Stimulated activated CD4-positive, alpha-beta T cell treated with anti-CD3 and anti-CD28 coated beads, Interleukin-15, amount 100 ng/mL, for 48 hours (primary cell): ENCODE measurements around the gene DCLK1.
"Not testable (repeated sequence)": the region's sequence is repeated elsewhere in the genome, so short reads cannot be mapped to it uniquely, and the experiment has no call there.

Experiments used
- DNase-seq, 2 donors: peaks; one replicate each; pipeline ENCODE4 v3.0.0-alpha.2; 2020; ENCODE audit warnings: low read depth in 2 of 2

The DCLK1 gene

GRCh38 chr13:36084131-36084530 is 47.1 kb downstream of the DCLK1 start:
- no peak for DNase-seq

DNA sequence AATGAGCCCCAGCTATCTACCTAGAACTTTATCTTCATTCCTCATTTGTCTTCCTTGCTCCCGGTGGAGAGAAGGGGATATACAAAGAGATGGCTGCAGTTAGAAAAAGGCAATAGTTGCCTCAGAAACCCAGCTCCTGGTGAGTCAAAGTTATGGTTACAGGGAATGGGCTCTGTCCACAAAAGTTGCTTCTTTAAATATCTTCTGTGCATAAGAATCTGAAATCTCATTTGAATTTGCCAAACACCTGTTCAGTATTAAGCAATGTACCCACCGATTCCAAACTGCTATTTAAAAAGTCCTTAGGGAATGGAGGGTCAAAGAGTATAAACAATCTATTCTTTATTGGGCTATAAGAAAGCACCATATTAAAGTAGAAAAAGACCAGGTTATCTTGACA is 48.4 kb downstream of the DCLK1 start:
- no peak for DNase-seq

GRCh38 chr13:36082396-36082795 is 48.8 kb downstream of the DCLK1 start:
- DNase-seq: no peak

- no peak for DNase-seq
Measured at GRCh38 chr13:36076211-36076610, 55.0 kb downstream of the DCLK1 start.

DNA sequence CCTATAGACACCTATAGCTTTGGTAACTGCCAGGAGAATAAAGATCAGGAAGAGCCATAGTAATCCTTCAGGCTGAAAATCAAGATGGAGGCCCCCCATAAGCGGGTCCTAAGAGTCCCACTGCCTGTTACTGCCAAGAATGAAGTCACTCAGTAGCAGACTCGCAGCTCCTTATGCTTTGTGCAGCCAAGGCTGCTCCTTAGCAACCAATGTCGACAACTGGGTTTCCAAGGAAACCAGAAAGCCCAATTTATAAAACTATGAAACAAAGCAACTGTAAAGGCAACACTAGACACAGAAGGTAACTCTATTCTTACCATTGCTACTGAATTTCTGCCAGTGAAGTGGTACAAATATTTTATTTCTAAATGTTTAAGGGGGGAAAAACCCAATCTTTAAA is 56.5 kb downstream of the DCLK1 start:
- DNase-seq: no peak

- DNase-seq: no peak
Measured at GRCh38 chr13:36072152-36072935, 58.8 kb downstream of the DCLK1 start.

GRCh38 chr13:36070504-36071192 is 60.5 kb downstream of the DCLK1 start:
- not testable (repeated sequence) for DNase-seq

- no peak for DNase-seq
Measured at GRCh38 chr13:36069881-36070366, 61.3 kb downstream of the DCLK1 start.

- DNase-seq: no peak
Measured at GRCh38 chr13:36068991-36069390, 62.2 kb downstream of the DCLK1 start.

DNA sequence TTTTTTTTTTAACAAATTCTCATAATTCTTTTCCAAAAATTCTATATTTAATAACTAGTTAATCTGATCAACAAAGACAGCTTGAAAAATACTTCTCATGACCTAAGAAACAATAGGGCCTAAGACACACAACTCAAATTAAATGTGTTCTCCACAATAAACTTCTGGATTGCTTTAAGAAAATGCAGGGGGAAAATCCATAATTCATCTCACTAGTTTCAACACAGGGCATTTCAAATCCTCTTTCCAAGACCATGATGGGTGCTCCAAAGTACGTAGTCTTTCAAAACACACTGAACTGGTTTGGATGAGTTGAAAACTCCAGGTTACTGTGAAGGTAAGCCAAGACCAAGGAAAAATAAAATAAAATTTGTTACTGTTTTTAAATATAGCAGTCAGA is 62.6 kb downstream of the DCLK1 start:
- no peak for DNase-seq

DNA sequence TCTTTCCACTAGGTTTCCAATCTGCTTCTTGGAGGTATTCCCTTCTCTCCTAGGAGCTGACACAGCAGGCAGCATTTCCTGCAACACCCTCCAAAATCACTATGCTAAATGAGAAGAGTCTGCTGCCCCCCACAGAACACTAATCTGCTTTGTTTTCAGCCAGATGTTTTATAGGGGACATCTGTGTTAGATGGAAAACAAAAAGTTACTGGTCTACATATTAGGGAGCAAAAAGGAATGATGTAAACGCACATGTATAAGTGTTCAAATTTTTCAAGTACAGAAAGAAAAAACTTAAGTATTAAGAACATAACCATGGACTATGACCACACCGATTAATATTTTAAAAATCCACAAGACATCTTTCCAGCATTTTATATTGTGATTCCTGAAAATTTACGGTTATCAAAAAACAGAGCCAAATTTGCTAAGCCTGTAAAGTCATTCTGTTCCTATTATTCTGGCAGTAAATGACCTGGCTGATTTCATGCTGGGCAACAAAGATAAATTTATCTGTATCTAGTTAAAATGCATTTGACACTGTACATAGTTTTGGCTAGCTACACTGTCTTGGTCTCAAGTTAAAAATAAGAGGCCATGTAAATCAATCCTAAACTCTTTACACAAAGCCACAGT is 63.3 kb downstream of the DCLK1 start:
- DNase-seq: no peak

DNA sequence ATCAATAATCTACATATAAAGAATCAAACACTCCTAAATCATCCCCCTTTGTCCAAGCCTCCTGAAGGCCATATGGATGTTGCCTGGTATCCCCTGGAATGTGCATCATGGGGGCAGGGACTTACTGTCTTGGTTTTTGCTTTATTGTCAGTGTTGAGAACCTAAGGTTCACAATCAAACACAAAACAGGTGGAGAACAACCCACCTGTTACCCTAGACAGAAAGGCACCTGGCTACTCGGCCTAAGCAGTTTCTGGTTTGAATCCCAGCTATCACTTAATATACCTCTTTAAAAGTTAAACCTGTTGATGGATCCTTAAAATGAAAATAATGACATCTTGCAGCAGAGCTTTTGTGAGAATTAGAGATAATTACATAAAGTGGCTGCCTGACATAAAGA is 68.9 kb downstream of the DCLK1 start:
- no peak for DNase-seq

DNA sequence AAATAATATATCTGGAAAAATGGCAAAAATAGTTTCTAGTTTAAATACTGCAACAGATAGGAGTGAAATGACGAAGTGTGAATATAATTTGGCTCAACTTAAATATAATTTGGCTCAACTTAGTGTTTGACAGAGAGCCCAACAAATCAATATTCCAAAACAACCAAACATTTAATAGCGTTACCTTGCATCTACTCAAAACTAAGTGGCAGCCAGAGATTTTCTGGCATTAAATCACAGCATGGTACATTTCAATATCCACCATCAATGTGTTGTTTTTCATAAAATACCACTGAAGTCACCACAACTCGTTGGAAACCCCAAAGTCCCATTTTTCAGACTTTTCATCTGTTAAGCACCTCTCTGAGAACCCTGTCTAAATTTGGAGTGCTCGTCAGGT is 69.6 kb downstream of the DCLK1 start:
- DNase-seq: no peak

GRCh38 chr13:36061054-36061453 is 70.1 kb downstream of the DCLK1 start:
- DNase-seq: no peak

DNA sequence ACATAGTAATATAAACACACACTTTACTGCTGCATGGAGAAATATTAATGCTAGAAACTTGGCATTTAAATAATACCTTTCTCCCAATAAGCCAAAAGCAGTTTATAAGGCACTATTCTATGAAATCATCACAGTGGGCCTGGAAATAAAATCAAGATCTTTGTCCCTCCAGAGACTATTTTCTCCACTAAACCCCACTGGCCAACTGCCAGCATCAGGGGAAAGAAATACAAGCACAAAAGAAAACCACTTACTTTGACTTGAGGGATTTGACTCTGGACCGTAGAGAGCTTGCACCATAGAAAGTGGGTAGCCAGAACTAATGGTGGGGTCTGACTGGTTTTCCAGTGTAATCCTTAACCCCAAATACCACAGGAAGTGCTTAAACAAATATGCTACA is 71.9 kb downstream of the DCLK1 start:
- DNase-seq: no peak

DNA sequence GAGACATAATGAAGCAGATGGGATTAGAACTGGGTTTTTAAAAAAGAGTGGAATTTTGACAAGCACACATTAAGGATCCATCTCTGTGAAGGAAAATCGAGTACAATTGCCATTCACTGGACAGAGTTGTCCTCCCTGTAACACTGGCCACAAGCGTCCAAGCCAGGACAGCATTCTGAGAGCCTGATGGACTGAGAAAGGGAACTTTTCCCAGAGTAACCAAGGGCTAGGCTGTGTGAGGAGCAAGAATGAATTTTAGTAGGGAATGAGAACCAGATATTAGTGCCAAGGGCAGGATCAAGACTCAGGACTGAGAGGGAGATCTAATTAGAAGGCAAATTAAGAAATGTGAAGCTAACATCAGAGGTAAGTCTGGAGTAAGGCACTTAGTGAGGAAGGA is 73.1 kb downstream of the DCLK1 start:
- no peak for DNase-seq

DNA sequence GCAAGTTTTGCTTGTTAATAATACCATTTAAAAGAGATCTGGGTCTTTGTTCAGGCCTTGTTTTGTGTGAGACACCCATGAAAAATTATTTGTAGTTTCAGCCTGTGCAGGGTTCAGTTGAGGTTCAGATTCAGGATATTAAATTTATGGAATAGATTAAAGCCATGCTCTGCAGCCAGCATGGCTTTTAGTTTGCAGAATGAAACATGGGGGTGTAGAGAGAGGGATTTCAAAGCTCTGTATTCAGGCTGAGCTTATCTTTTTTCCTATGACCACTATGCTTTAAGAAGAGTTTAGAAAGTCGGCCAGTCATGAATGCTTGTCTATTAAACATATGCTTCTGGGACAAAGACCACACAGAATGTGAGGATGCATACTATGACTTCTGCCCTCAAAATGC is 73.6 kb downstream of the DCLK1 start:
- DNase-seq: no peak

GRCh38 chr13:36057041-36057440 is 74.1 kb downstream of the DCLK1 start:
- DNase-seq: no peak

- no peak for DNase-seq
Measured at GRCh38 chr13:36055366-36055765, 75.8 kb downstream of the DCLK1 start.

- DNase-seq: no peak
Measured at GRCh38 chr13:36054041-36054440, 77.1 kb downstream of the DCLK1 start.

DNA sequence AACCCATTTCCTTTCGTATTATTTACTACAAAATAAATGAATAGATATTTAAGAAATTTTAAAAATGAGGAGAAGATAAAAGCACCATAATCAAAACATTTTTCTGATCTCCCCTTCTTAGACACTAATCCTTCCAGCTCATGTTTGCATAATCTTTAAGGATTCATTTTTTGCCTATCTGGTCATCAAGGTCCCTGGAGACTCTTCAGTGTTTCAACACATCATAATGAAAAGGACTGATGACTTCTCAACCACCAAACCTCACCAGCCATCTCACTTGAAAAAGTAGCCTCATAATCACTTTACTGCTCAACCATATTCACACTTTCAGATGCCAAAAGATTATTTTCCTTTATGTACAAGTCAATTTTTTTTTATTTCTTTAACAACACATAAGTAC is 80.1 kb downstream of the DCLK1 start:
- DNase-seq: no peak

DNA sequence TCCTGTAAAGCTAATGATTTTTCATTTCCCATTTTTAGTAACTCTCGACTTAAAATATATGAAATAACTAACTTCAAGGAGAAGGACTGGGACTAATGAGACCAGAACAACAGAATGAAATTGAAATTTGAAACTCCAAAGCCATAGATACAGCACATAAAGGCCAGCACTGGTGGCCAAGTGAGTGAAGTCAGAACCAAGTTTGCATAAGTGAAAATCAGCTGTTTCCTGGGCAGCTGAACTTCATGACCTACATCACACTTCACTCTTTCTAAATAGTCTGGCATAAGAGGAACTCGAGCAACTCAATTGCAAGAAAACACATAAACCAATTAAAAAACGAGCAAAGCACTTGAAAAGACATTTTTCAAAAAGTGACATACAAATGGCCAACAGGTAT is 84.5 kb downstream of the DCLK1 start:
- no peak for DNase-seq
